GM21447 (cell line): ENCODE data around the gene PDE11A.
A peak's percentile ranks its signal among the peaks of the same experiment; 100 is the strongest.

Experiments used
- ATAC-seq: cut with Tn5 transposase; IDR thresholded peaks from one replicate; pipeline ENCODE4 v1.9.1; 2021; ENCODE audit not compliant: unreplicated experiment

The PDE11A gene

DNA sequence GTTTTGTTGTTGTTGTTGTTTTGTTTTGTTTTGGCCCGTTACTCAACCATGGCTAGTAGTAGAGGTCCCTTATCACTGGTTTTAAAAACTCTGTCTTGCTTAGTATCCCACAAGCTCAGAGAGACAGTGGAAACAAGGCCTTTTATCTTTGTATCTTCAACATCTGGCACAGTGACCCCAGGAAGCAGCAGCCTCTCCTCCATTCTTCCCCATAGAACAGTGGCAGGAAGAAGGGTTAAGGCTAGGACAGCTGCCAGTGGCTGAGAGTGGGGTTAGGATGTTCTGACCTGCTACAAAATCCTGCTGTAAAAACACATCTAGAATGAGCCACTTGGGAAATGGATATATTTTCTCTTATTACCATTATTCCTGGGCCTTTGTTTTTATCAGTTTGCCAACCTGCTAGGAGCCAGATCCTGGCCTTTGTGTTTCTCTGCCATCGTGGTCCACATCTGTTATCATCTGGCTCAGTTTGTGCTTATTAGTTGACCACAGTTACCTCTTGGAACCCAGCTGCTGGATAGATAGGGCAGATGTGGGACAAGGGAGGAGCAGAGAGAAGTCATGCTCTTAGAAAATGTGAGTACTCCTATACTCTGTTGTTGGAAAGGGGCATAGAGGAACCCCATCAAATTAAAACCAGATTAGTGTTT is 433.2 kb downstream of the PDE11A start:
- no peak for ATAC-seq

DNA sequence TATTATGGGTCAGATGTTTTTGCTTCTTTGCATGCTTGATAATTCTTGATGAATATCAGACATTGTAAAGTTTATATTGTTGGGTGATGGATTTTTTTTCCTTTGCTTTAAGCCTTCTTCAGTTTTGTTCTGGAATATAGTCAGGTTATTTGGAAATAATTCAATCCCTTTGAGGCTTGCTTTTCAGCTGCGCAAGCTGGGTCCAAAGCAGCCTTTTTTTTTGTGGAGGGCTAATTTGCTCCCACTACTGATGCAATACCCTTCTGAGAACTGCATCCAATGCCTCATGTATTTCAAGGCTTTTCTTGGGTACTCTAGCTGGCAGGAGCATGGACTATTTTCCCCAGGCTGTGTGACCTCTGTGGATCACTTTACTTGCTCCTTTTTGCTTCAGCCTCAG is 434.1 kb downstream of the PDE11A start:
- ATAC-seq = no peak

DNA sequence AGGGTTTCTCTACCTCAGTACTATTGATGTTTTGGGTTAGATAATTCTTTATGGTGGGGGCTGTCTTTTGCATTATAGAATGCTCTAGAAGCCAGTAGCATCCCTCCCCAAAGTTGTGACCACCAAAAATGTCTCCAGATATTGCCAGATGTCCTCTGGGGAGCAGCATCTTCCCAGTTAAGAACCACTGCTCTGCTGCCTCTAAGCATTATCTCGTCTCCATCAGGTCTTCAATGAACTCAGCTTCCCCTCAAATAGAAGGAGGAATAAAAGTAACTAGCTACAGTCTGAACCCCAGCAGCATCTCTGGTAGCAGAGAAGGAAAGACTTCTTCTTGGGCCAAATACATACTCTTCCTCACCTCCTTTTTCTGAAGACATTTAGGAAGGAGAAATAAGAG is 435.9 kb downstream of the PDE11A start:
- ATAC-seq = no peak

DNA sequence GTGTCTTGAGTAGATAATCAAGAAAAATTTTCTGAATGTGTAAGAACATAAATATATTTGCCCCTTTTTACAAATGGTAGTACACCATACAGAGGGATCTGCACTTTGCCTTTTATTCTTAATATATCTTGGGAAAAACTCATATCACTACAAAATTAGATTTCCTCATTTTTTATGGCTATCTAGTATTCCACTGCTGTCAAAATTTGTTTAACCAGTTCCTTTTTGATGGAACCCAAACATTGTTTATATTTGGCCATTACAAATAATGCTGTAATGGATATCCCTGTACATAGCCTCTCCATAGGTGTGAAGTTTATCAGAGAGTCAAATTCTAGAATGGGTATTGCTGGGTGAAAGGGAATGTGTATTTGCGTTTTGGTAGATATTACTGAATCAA is 436.9 kb downstream of the PDE11A start:
- no peak for ATAC-seq

DNA sequence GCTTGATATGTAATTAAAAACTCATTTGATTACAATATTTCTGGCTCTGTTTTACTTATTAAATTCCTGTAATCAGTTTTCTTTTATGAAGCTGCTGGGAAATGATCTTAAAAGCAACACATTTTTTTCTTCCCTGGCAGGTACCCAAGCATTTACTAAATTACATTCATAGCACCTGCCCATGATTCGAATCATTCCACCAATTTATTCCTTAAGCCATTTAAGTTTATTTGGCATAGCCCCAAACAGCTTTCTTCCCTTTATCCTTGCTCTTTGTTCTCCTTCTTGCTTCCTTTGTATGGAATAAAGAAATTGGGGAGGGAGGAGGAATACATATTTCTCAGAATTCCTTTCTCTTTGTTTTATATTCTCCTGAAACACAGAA is 438.7 kb downstream of the PDE11A start:
- no peak for ATAC-seq

DNA sequence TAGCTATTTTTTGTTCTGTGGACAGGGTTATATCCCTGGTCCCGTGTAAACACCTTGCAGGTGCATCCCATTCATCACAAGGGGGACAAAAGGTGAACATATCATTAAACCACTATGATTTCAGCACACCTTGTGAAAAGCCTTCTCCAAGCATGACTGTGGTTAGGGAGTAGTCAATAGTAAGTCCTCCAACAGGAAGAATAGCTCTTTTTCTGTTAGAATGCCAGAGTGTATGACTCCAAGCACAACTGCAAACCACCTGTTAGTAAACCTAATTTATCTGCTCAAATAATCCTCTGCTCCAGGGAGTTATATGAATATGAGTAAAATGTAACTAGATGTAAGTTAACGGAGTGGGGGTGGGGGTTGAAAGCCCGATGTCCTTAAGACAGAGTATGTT is 439.5 kb downstream of the PDE11A start:
- no peak for ATAC-seq

DNA sequence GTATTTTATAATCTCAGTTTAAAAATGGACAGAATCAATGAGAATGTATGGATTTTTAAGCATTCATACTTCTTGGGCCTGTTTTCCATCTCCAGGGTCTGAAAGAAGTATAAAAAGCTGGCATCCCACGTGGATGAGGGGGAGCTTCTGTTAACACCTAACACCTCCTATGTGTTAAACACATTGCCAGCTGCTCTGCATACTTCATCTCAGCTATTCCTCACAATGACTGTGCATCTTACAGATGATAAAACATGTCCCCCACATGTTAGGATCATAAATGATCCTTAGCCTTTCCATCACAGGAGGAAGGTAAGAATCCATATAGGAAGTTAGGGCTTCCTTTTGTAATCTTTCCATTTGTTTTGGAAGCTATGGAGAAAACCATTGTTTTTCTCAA is 440.9 kb downstream of the PDE11A start:
- no peak for ATAC-seq

DNA sequence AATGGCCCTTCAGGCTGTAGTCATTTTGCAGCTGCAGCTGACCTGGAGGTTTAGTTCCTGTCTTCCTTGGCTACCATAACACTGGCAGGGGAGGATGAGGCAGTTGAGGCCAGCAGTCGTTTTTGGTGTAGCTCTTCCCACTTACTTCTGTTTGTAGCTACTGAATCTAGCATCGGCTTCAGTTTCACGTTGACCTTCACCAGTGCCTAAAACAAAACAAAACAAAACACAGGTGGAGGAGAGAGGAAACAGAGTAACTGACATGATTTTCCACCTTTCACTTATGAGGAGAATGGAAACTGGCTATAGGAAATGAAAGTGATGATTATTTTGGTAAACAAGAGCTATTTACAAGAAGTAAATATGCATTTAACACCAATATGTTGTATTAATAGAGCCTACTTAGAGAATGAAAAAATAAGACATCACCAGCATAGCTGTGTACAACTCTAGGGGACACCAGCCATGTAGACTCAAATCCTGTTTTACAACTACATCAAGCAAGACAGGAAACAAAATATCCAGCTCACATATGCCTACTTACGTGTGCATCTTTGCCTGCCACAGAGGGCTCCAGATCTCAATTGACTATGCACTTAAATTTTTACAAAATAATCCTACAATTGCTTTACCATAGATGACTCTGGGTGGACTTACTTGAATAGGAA is 443.1 kb downstream of the PDE11A start:
- peak; percentile 85 for ATAC-seq

DNA sequence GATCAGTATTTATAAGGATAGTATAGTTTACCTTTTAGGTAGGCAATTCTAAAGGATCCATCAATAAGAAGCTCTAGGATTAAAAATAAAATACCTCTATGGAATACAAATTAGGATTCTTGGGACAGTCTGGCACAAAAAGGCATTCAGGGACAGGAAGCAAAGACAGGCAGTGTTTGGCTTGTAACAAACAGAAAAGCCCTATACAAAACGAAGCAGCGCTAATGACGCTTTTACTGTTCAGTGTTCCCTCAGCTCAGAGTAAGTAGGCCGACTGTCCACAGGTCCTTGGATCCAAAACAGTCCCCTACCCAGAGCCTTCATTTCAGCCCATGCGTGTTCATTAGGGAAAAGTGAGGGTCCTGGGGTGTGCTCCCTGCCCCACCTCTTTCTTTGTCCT is 443.7 kb downstream of the PDE11A start:
- no peak for ATAC-seq

DNA sequence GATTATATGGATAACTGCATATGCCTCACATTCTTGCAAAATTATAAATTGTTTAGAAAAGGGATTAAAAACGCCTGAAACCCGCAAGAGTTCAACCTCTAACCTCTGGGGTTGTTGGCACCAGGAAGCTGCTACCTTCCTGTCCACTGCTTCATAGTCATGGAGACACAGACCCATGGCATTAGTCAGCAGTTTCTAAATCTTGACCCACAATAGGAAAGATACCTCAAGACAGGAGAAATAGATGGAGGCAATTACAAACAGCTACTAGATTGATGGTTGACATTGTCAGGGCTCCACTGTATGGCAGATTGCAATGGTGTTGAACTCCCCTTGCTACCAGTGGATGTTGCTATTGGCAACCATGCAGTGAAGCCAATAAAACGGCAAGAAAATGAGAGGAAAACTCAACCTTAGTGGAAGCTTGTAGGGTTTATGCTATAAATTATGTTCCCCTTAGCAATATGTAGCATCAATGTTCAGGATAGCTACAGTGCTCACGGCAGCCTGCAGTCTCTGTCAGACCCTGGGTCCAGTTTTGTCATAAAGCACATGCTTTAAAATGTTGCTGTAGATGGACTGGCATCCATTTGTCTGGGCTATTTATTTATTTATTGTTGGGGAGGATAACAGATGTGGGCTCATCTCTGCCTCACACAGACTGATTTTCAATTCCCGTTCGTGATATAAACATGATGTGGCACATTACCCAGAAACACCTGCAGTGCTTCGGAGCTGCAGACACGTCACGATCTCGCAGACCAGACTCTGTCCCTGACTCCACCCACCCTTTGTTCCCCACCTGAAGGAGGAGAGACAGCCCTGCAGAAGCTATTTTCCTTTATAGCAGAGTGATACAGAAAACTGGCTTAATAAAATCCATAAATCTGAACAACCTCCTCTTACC is 446.6 kb downstream of the PDE11A start:
- no peak for ATAC-seq

DNA sequence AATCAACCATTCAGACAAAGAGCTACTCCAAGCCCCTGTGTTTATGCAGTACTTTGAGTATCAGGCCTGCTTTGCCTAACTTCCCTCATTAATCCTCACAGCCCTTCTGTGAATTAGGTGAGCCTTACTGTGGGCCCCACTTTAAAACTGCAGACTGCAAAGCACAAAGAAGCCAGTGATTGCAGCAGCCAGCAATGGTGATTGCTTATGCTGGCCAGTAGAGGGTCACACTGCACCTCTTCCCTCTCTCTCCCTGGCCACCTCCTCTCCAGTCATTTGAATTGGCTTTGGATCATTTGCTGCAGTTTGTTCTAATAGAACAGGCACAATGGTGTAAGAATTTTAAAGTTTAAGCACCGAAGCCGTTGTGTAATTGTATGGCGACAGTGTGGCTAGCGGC is 450.1 kb downstream of the PDE11A start:
- no peak for ATAC-seq

DNA sequence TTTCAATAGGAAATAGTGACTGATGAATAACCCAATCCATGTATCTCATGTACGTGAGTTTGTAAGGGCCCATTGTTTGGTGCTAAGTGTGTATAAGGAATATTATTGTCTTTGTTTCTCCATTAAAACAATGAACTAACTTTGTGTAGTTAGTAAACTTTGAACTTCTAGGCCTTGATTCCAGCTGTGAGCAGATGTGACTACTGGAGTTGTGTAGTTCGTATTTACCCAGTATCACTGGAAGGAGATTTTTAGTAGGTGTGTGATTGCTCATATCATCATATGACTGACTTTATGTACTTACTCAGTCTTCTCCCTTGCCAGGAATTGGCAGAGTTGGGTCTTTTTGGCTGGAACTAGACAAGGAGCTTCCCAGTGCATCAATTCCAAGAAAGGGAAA is 452.6 kb downstream of the PDE11A start:
- ATAC-seq = no peak

DNA sequence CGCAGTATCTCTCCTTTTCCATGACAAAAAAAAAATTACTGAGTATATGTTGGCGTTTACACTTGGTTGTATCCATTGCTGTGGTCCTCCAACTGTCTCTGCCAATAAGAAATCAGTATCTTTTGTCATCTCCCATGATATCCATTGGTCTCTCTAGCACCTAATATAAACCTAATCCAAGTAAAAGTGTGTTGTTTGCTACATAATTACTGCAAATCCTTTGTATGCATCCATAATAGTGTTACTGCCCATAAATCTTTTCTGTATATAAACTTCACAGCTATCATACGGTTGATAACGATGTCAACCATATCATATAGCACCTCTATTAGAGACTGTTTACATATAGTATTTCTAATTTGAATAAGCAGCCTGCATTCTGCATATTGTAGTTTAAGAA is 453.1 kb downstream of the PDE11A start:
- no peak for ATAC-seq

DNA sequence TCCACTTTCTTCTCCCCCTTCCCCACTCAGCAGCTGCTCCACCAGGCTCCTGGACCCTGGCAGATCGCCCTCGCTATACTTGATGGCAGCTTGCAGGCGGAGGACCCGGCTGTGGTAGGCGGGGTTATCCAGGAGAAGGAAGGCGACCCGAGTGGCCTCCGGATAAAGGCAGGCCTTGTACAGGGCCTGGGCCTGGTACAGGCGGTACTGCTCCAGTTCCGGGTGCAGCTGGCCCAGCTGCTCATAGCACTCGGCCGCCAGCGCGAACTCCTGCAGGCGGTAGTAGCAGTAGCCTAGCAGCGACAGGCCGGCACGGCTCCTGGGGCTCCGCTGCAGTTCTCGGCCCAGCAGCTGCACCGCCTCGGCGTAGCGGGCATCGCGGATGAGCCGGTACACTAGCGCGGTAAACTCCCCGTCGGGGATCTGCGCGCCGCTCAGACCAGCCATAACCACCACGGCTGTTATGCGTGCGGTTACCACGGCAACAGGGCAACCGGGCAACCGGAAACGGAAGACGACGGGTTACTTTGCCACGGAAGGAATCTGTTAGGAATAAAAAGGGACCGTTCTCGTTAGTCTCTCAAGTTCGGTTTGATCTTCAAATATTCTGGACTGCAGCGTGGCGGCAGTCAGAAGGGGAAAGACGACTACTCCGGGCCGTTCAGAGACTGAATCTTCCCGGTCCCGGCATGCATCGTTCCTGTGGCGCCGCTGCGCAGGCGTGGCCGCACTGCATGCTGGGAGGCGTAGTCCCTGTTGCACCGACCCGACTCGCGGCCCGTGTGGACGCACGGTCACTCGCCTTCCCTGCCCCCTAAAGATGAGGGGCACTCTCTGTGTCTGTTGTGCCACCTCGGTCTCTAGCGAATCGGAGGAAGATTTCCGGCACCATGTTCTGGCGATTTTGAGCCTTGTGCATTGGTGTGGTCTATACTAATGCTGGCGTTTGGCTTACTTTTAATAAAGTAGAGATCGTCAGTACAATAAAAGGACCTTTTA is 454.0 kb downstream of the PDE11A start:
- peak; percentile 96 for ATAC-seq

DNA sequence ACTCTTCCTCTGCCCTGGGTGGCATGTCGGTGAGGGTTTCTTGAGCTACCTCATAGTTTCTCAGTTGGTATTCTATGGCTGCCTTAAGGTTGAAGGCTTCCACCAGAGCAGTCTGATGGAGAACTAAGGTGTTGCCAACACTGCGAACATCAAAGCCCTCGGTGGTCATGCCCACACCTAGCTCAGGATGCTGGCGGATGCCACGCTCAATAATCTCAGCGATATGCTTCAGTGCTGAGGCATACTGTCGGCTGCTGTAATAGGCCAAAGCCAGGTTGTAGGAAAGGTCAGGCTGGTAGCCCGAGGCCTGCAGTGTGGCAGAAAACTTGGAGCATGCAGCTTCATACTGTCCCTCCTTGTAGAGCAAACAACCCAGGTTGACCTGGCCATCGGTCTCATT is 454.7 kb downstream of the PDE11A start:
- no peak for ATAC-seq

DNA sequence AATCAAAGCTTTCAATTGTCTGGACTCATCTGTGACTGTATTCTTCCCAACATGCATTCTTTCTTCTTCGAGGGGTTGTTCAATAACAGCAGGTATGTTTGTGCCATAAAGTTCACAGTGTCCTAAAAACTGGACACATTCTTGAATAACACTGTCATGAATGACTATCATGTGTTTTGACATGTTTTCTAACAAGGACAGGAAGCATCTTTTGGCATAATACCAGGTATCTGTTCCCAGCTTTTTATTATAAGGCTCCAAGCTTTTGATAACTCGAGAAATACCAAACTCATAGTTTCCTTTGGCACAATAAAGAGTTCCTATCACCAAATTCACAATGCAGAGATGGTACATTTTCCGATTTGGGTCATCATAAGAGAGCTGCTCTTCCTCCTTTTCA is 455.8 kb downstream of the PDE11A start:
- ATAC-seq = no peak

DNA sequence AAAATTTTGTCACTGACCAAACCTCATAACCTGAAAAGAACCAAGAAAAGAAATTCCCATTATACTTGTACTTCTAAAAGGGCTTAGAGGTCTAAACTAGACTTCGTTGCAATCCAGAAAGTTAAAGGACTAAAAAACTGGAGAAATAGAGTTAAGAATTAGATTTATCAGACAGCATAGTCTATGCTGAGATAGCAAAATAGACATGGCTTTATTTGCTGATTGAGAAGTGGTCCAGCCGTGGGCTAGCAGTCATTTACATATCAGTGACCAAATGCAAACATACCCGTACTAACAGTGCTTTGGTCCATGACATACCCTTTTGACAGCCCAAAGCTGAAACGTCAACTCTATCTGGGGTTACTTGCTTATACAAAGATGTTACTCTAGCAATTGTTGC is 456.5 kb downstream of the PDE11A start:
- no peak for ATAC-seq

DNA sequence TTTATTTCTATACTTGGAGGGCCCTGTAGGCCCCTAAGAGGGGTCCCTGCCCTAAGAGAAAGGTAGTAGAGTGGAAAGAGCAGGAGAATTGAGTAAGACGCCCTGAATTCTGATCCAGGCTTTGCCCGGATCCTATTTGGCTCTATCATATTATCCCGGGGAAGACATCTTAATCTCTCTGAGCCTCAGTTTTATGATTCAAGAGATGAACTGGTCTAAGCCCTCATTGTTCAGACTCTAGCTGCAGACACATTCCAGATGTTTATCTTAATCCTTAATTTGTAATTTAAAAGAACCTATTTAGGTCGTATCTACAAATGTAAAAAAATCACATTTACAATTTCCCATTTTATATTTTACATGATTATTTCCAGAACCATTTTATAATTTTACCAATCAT is 459.9 kb downstream of the PDE11A start:
- no peak for ATAC-seq

DNA sequence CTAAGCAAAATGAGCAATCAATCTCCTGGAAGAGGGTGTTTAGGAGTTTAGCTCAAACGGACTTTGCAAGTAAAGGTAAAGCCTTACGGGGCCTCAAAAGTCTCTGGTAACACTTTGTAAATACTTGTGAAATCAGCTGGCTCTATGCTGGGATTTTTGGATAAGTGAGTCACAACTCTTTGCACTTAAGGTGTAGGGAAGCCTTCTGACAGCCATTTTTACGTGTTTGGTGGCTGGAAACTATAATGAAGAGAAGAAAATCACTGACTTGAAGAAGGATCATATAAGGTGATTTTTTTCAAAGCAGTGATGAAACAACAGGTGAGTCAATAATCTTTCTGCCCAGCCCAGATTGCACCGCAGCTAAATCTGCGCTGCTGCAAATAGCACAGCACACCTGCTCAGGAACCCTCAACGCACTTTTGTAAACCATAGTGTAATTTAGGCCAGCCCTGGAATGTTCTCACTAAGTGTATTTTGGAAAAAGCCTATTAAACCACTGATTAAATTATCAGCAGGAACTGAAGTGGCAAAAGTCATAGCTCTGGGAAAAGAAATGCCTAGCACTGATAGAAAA is 461.2 kb downstream of the PDE11A start:
- ATAC-seq = no peak

DNA sequence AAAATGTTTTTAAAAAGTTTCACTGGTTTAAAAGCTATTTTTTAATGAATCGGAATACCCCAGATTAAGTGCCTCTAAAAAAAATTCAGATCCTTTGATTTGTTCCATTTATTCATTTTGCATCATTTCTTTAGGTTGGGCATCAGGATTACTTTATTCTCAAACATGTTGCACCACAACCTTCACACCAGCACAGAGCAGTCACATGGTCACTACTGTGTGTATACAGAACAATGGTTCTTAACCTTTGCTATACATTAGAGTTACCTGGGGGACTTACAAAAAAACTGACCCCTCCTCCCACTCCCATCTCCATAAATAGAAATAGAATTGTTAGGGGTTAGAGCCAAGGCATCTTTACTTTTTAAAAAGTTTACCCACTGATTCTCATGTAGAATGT is 461.8 kb downstream of the PDE11A start:
- ATAC-seq = no peak

DNA sequence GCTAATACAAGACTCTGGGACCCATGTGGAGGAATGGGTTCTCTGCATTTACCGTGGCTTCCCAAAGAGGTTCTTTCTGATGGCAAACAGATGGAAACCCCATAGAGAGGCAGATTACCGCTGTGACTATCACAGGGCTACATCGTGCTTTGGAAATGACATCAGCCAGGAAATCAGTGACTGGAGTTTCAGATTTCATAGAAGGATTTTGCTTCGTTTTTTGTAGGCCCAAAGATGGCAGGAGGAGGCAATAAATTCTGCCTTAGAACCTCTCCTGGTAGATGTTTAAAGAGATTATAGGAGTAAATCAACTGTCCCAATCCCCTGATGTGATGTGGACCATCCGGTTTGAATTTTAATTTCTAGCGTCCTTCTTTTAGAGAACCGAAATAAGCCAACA is 465.9 kb downstream of the PDE11A start:
- no peak for ATAC-seq
